Gastrocnemius medialis (tissue), 4 donors: ENCODE measurements around the gene CADM2.

Experiments
- POLR2A ChIP-seq, 2 donors: fragments of 450-650 bp; IDR thresholded peaks; one replicate each; pipeline ENCODE4 v1.6.1; 2017; ENCODE audit warnings: antibody characterized with exemption in 2 of 2, mild to moderate bottlenecking in 2 of 2, moderate library complexity in 2 of 2
- TF ChIP-seq, protein P1 (sequence below), 5 experiments: fragments of 450-650 bp in 3 of 5; fragments of 200-600 bp in 2 of 5; sonication (generic) in 2 of 5; IDR thresholded peaks in 4 of 5; conservative IDR thresholded peaks in 1 of 5; 1 replicate in 4 of 5; 2 replicates in 1 of 5; pipeline ENCODE4 v1.5.1; 2016 to 2019; ENCODE audit warnings: antibody characterized with exemption in 5 of 5, mild to moderate bottlenecking in 3 of 5, moderate library complexity in 3 of 5

- TF ChIP-seq, protein P1, sequence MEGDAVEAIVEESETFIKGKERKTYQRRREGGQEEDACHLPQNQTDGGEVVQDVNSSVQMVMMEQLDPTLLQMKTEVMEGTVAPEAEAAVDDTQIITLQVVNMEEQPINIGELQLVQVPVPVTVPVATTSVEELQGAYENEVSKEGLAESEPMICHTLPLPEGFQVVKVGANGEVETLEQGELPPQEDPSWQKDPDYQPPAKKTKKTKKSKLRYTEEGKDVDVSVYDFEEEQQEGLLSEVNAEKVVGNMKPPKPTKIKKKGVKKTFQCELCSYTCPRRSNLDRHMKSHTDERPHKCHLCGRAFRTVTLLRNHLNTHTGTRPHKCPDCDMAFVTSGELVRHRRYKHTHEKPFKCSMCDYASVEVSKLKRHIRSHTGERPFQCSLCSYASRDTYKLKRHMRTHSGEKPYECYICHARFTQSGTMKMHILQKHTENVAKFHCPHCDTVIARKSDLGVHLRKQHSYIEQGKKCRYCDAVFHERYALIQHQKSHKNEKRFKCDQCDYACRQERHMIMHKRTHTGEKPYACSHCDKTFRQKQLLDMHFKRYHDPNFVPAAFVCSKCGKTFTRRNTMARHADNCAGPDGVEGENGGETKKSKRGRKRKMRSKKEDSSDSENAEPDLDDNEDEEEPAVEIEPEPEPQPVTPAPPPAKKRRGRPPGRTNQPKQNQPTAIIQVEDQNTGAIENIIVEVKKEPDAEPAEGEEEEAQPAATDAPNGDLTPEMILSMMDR (IDR thresholded peaks at IDR 0.05 in 4 of 5, conservative IDR thresholded peaks at IDR 0.05 in 1 of 5): no peak
- TF ChIP-seq POLR2A (IDR thresholded peaks at IDR 0.05): no peak
These were observed 429.2 kb downstream of the CADM2 start for GRCh38 chr3:85387913-85388505.
